Subcutaneous adipose tissue (tissue), 4 donors: ENCODE results near the gene AMPH. TPM values are rescaled to one million over a fixed set of nuclear protein-coding genes. Genes with fewer than 3 reads are reported as not detected.

Source experiments
- total RNA-seq, 4 donors: library from RNA; depleted of rRNA; stranded (reverse); fragments of >200 nt; gene quantifications; one replicate each; pipeline ENCODE4 v1.1.0, GENCODE V29; 2016
- TF ChIP-seq, protein P1 (sequence below): fragments of 450-650 bp; IDR thresholded peaks from one replicate; pipeline ENCODE4 v1.5.1; 2016; ENCODE audit warnings: low read depth, mild to moderate bottlenecking, control low read depth, antibody characterized with exemption, moderate library complexity

AMPH gene
- total RNA-seq, 4 donors from 2014 or later, result 6.8 to 102 (median 30.2) TPM

DNA sequence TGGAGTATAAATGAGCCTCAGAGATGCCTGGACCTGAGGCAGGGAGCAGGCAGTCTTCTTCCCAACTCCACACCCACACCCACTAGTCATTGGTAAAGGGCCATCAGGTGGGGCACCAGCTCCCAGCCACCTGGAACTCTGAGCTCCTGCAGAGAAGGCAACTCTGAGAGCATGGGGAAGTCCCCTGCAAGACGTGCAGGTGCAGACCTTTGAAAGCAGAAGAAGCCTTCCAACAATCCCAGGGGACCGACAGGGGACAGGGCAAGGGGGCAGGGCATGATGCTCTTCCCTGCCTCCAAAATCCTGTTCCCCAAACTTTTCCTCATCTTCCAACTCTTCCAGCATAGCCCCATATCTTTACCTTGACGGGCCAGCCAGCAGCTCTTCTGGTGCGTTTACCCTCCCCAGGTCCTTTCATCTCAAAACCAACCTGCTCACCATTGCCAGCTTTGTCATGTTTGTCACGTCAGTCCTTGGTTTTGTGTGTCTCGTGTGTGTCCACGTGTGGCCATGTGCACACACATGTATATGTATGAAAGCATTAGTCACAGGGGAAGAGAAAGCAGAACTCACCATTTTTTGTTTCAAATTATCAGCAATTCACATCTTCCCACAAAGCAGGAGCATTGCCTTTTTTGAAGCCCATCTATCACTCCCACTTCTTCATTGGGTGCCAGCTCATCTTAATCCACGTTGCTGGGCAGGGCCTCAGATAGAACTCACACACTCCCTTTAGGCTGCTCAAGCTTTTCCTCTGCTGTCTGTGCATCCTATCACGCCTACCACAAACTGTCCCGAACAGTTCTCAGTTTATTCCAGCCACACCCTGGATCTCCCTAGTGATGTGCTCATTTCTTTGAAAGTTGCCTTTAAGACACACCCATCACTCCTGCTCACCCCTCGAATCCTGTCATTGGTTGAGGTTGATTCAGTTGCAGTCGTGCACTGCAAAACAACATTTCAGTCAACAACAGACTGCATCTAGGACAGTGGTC is 41.0 kb upstream of the AMPH start:
- TF ChIP-seq, protein P1, sequence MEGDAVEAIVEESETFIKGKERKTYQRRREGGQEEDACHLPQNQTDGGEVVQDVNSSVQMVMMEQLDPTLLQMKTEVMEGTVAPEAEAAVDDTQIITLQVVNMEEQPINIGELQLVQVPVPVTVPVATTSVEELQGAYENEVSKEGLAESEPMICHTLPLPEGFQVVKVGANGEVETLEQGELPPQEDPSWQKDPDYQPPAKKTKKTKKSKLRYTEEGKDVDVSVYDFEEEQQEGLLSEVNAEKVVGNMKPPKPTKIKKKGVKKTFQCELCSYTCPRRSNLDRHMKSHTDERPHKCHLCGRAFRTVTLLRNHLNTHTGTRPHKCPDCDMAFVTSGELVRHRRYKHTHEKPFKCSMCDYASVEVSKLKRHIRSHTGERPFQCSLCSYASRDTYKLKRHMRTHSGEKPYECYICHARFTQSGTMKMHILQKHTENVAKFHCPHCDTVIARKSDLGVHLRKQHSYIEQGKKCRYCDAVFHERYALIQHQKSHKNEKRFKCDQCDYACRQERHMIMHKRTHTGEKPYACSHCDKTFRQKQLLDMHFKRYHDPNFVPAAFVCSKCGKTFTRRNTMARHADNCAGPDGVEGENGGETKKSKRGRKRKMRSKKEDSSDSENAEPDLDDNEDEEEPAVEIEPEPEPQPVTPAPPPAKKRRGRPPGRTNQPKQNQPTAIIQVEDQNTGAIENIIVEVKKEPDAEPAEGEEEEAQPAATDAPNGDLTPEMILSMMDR, result no peak

DNA sequence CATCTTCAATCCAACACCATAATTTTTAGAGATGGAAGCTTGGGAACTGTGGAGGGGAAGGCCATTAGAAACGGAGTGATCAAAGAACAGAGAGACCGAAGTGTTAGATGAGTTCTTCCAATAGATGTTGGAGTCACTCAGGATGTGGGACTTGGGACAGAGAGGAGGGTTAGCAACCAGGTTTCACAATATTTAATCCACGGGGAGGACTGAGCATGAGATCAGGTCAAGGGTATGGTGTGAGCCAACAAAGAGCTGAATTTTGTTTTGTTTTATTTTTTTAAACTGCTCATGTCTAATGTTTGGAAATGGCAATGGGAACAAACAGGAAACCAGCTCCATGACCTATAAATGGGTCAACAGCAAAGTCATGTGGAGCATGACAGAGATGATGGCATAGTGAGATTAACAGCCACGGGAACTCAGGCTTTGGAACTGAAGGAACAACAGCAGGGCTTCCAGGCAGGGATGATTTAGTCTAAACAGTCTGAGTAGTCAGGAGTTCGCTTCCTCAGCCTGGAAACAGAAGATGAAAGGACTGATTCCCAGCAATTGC is 38.9 kb upstream of the AMPH start:
- TF ChIP-seq, protein P1, result no peak

DNA sequence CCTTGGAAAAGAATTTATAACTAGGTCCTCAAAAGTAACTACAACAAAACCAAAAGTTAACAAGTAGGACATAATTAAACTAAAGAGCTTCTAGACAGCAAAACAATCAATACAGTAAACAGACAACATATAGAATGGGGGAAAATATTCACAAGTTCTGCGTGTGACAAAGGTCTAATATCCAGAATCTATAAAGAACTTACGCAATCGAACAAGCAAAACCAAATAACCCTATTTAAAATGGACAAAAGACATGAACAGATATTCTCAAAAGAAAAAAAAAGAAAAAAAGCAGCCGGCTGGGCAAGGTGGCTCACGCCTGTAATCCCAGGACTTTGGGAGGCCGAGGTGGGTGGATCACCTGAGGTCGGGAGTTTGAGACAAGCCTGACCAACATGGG is 33.8 kb upstream of the AMPH start:
- TF ChIP-seq, protein P1, result no peak

DNA sequence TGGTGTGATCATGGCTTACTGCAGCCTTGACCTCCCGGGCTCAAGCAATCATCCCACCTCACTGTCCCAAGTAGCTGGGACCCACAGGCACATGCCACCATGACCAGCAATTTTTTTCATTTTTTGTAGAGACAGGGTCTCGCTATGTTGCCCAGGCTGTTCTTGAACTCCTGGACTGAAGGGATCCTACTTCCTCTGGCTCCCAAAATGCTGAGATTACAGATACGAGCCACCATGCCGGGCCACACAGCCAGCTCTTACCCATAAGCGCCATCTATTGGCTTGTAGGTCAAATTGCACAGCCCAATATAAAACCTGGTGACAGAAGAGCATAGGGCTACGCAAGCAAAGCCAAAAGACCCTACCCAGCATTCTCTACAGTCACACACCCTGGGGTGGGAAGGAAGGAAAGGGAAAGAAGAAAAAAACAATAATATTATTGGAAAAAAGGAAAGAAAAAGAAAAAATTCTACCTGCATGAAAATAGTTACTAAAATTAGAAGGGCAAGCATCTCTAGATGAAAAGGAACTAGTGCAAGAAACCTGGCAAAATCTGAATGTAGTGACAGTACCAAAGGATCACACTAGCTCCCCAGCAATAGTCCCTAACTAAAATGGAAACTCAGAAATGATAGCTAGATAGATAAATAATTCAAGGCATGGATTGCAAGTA is 29.4 kb upstream of the AMPH start:
- TF ChIP-seq, protein P1, result no peak

DNA sequence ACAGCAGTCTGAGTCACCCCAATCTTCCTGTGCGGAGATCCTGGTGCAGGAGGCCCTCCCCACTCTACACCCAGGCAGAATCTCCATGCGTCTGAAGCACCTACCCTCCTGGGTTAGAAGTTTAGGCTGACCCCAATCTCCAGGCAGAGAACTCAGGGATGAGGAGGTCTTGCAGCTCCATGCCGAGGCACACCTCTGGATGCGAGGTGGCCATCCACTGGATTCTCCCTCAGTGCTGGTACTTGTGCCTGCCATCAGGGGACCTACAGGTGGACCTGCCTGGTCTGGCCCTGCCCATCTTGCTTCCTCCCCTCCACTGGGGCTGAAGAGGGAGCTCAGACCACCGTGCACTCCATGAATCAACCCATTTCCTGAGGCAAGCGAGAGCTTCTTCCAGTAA is 28.8 kb upstream of the AMPH start:
- TF ChIP-seq, protein P1, result no peak

DNA sequence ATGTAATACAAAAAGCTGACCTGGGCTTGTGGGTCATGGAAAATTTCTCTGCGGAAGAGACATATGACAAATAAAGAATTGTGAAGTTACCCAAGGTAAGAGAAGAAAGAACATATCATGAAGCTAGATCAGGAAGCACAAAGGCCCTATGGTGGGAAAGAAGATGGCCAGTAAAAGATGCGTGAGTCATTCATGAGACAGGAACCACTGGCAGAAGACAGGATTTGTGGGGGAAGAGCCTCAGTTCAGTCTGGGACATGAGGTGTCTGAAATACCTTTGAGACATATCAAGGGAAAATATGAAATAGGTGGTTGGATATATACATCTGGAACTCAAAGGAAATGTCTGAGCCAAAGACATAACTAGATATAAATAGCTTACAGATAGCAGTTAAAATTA is 27.7 kb upstream of the AMPH start:
- TF ChIP-seq, protein P1, result no peak

DNA sequence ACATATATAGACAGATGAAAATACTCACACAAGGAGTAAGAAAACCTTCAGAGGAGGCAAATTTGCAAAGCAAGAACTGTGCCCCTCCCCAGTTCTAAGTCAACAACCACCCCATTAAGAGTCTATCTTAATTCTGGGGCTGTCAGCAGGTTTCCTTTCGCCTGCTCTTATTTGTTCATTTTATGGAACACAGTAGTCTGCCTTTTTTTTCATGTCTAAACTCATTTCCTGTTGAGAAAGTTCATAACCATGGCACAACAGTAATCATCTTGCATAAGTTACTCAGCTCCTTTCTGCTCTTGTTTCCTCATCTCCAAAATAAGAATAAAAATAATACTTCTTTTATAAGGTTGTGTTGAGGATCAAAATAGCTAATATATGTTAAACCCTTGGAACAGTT is 25.8 kb upstream of the AMPH start:
- TF ChIP-seq, protein P1, result no peak
